ENCODE results near the gene ENAH. TPM values are rescaled to one million over a fixed set of nuclear protein-coding genes. Genes with fewer than 3 reads are reported as not detected.

The ENAH gene
- total RNA-seq, 1 experiment from 2014 or later = 420 TPM

DNA sequence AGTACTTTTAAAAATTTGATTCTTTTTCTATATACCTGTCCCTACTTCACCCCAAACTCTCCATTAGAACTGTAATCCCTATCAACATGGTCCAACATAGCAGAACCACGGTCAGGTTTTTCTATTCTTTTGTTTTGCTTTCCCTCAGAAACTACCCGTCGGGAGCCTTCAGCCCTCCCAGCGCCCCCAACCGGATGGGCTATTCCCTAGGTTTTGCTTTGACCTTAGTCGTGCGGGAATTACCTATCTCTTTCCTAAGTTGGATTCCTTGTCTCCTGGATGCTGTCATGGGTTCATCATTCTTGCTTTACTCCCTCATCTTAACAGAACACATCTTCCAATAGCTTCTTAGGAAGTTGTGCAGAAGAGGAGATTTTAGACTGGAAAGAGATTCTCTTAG is 127.5 kb downstream of the ENAH start:
- Mint-ChIP-seq H3K27me3 (ENCODE audit: insufficient read depth, unreplicated experiment) (no peaks in the 10 kb centered on the region), H3K27ac (ENCODE audit: low read depth, unreplicated experiment) (no peak overlapping the region), H3K36me3 (ENCODE audit: insufficient read depth, unreplicated experiment) (no peaks in the 10 kb centered on the region), H3K9me3 (ENCODE audit: unreplicated experiment) (no peaks in the 10 kb centered on the region), H3K4me1 (ENCODE audit: insufficient read depth, unreplicated experiment) (peaks cover 5% of the 10 kb centered on the region), H3K4me3 (ENCODE audit: unreplicated experiment) (no peak overlapping the region)
- POLR2A ChIA-PET = interaction anchor here (0.7 to 4.4 kb wide), 3 partner anchors 9 to 175 kb away, joined by 3 to 20 read pairs (median 4); no protein-coding TSS in a partner anchor
- intact Hi-C loops (cut with micrococcal nuclease) = no loop called here
- no peak for TF ChIP-seq CTCF (IDR thresholded peaks at IDR 0.05; ENCODE audit: unreplicated experiment)
- CTCF ChIA-PET = interaction anchor here (1.1 to 2.6 kb wide), 5 partner anchors 8 to 252 kb away, joined by 4 to 9 read pairs (median 7); partner anchors contain the start of gene SRP9
- BruUV-seq (replicated peaks) = no TSS peak
- no peak for DNase-seq (ENCODE audit: unreplicated experiment)

GRCh38 chr1:225524570-225524969 is 128.4 kb downstream of the ENAH start:
- Mint-ChIP-seq H3K36me3 (ENCODE audit: insufficient read depth, unreplicated experiment) (peaks cover 1% of the 10 kb centered on the region), H3K27ac (ENCODE audit: low read depth, unreplicated experiment) (no peak overlapping the region), H3K27me3 (ENCODE audit: insufficient read depth, unreplicated experiment) (no peaks in the 10 kb centered on the region), H3K9me3 (ENCODE audit: unreplicated experiment) (no peaks in the 10 kb centered on the region), H3K4me1 (ENCODE audit: insufficient read depth, unreplicated experiment) (peaks cover 5% of the 10 kb centered on the region), H3K4me3 (ENCODE audit: unreplicated experiment) (no peak overlapping the region)
- no peak for DNase-seq (ENCODE audit: unreplicated experiment)
- TF ChIP-seq CTCF (IDR thresholded peaks at IDR 0.05; ENCODE audit: unreplicated experiment) = no peak
- intact Hi-C loops (cut with micrococcal nuclease) = no loop called here
- ChIA-PET CTCF (interaction anchor here (1.2 to 2.6 kb wide), 2 partner anchors 10 to 11 kb away, joined by 4 to 7 read pairs; no protein-coding TSS in a partner anchor), POLR2A (interaction anchor here (0.5 to 4.8 kb wide), 7 partner anchors 10 to 1093 kb away, joined by 3 to 71 read pairs (median 4); no protein-coding TSS in a partner anchor)
- no TSS peak for BruUV-seq (replicated peaks)

GRCh38 chr1:225523263-225523950 is 129.5 kb downstream of the ENAH start:
- Mint-ChIP-seq H3K36me3 (ENCODE audit: insufficient read depth, unreplicated experiment) (peaks cover 13% of the 10 kb centered on the region), H3K4me3 (ENCODE audit: unreplicated experiment) (no peak overlapping the region), H3K4me1 (ENCODE audit: insufficient read depth, unreplicated experiment) (peaks cover 10% of the 10 kb centered on the region), H3K9me3 (ENCODE audit: unreplicated experiment) (no peaks in the 10 kb centered on the region), H3K27me3 (ENCODE audit: insufficient read depth, unreplicated experiment) (no peaks in the 10 kb centered on the region), H3K27ac (ENCODE audit: low read depth, unreplicated experiment) (no peak overlapping the region)
- DNase-seq (ENCODE audit: unreplicated experiment) = no peak
- CTCF ChIA-PET = interaction anchor here (0.5 to 2.0 kb wide), 18 partner anchors 9 to 616 kb away, joined by 3 to 8 read pairs (median 4); no protein-coding TSS in a partner anchor
- POLR2A ChIA-PET = interaction anchor here (0.6 to 4.8 kb wide), 11 partner anchors 11 to 968 kb away, joined by 3 to 71 read pairs (median 5); partner anchors contain the start of gene SRP9
- intact Hi-C loops (cut with micrococcal nuclease) = no loop called here
- no TSS peak for BruUV-seq (replicated peaks)
- TF ChIP-seq CTCF (IDR thresholded peaks at IDR 0.05; ENCODE audit: unreplicated experiment) = no peak

GRCh38 chr1:225522588-225523262 is 130.2 kb downstream of the ENAH start:
- no TSS peak for BruUV-seq (replicated peaks)
- H3K27ac Mint-ChIP-seq (ENCODE audit: low read depth, unreplicated experiment) = no peak overlapping the region
- H3K9me3 Mint-ChIP-seq (ENCODE audit: unreplicated experiment) = no peaks in the 10 kb centered on the region
- peaks cover 10% of the 10 kb centered on the region for H3K4me1 Mint-ChIP-seq (ENCODE audit: insufficient read depth, unreplicated experiment)
- DNase-seq (ENCODE audit: unreplicated experiment) = no peak
- no peak for TF ChIP-seq CTCF (IDR thresholded peaks at IDR 0.05; ENCODE audit: unreplicated experiment)
- ChIA-PET POLR2A (interaction anchor here (0.7 to 4.8 kb wide), 11 partner anchors 8 to 1339 kb away, joined by 3 to 71 read pairs (median 5); partner anchors contain the start of genes DEGS1 and SRP9), CTCF (interaction anchor here (0.6 to 2.0 kb wide), 15 partner anchors 9 to 617 kb away, joined by 3 to 8 read pairs (median 4); no protein-coding TSS in a partner anchor)
- no peaks in the 10 kb centered on the region for H3K27me3 Mint-ChIP-seq (ENCODE audit: insufficient read depth, unreplicated experiment)
- intact Hi-C loops (cut with micrococcal nuclease) = no loop called here
- no peak overlapping the region for H3K4me3 Mint-ChIP-seq (ENCODE audit: unreplicated experiment)
- peaks cover 14% of the 10 kb centered on the region for H3K36me3 Mint-ChIP-seq (ENCODE audit: insufficient read depth, unreplicated experiment)

Measured in MCF 10A (cell line).